B cell (primary cell): ENCODE data around the gene OR1J1. TPM values are rescaled to one million over a fixed set of nuclear protein-coding genes. Genes with fewer than 3 reads are reported as not detected.

Experiments used
- ATAC-seq: fragments of 200-7000 bp; cut with Tn5 transposase; one replicate; pipeline ENCODE4 v1.10.0; 2021; ENCODE audit warnings: low read depth, mild to moderate bottlenecking, moderate number of reproducible peaks, moderate library complexity
- CTCF ChIA-PET: fragments of 350-600 bp; sonication (Branson Sonifier 250); formaldehyde crosslinking; loops from one replicate; lab custom pipeline; 2021; ENCODE audit warnings: antibody characterized with exemption, inconsistent platforms; lab: Charles Lee
- POLR2A ChIA-PET: fragments of 350-600 bp; sonication (Branson Sonifier 250); formaldehyde crosslinking; loops from one replicate; lab custom pipeline; 2021; ENCODE audit warnings: antibody characterized with exemption; lab: Charles Lee
- DNase-seq: peaks from one replicate; pipeline ENCODE4 v3.0.0; 2013
- H2AFZ ChIP-seq: 2 replicates; pipeline ENCODE4 v1.6.1; 2012; ENCODE audit warnings: mild to moderate bottlenecking, low read depth, low read length; ENCODE audit not compliant: insufficient read depth, poor library complexity, severe bottlenecking
- H3K27ac ChIP-seq, 2 donors: 1 replicate in 1 of 2; 2 replicates in 1 of 2; pipeline ENCODE4 v1.5.1; 2012 to 2013; ENCODE audit warnings: low read length in 2 of 2, mild to moderate bottlenecking in 2 of 2, moderate library complexity in 1 of 2
- H3K27me3 ChIP-seq, 4 experiments: fragments of 200-600 bp in 1 of 4; sonication (generic) in 1 of 4; replicated peaks in 1 of 4; 1 replicate in 2 of 4; 2 replicates in 2 of 4; pipeline versions ENCODE4 v1.6.1 to v1.7.0; 2013 to 2016; ENCODE audit warnings: low read length in 3 of 4, mild to moderate bottlenecking in 2 of 4, mixed read lengths in 1 of 4, moderate library complexity in 1 of 4; ENCODE audit not compliant: insufficient read depth in 4 of 4, control insufficient read depth in 3 of 4; ENCODE audit errors: control extremely low read depth in 1 of 4
- H3K36me3 ChIP-seq, 2 experiments: replicated peaks in 1 of 2; 1 replicate in 1 of 2; 2 replicates in 1 of 2; pipeline versions ENCODE4 v1.6.1 to v1.7.1; 2013; ENCODE audit warnings: low read length in 1 of 2; ENCODE audit not compliant: insufficient read depth in 2 of 2, control insufficient read depth in 1 of 2; ENCODE audit errors: control extremely low read depth in 1 of 2, extremely low read depth in 1 of 2
- H3K4me1 ChIP-seq, 2 donors: fragments of 200-600 bp in 1 of 2; sonication (generic) in 1 of 2; 1 replicate in 1 of 2; 2 replicates in 1 of 2; pipeline versions ENCODE4 v1.5.1 to v1.6.1; 2013 to 2017; ENCODE audit warnings: low read length in 2 of 2; ENCODE audit not compliant: control insufficient read depth in 2 of 2, insufficient read depth in 2 of 2
- H3K4me2 ChIP-seq: replicated peaks from 2 replicates; pipeline ENCODE3; 2012; ENCODE audit warnings: mild to moderate bottlenecking, low read depth, low read length; ENCODE audit not compliant: poor library complexity, severe bottlenecking
- H3K4me3 ChIP-seq, 5 experiments: fragments of 200-600 bp in 1 of 5; sonication (generic) in 1 of 5; 1 replicate in 3 of 5; 2 replicates in 2 of 5; pipeline versions ENCODE4 v1.5.1 to v1.7.0; 2011 to 2016; ENCODE audit warnings: low read length in 4 of 5, mild to moderate bottlenecking in 4 of 5, low read depth in 2 of 5, control low read depth in 1 of 5, moderate library complexity in 1 of 5; ENCODE audit not compliant: insufficient read depth in 1 of 5; ENCODE audit errors: control extremely low read depth in 1 of 5, extremely low read depth in 1 of 5
- H3K79me2 ChIP-seq: fragments of 200-600 bp; sonication (generic); one replicate; pipeline ENCODE4 v1.6.0; 2016; ENCODE audit warnings: low read length; ENCODE audit not compliant: control insufficient read depth, insufficient read depth
- H3K9ac ChIP-seq: fragments of 200-600 bp; sonication (generic); 2 replicates; pipeline ENCODE4 v1.6.1; 2017; ENCODE audit warnings: mild to moderate bottlenecking, low read length, moderate library complexity
- H3K9me3 ChIP-seq, 3 donors: one replicate each; pipeline versions ENCODE4 v1.6.1 to v1.7.1; 2013; ENCODE audit warnings: low read length in 2 of 3; ENCODE audit not compliant: control insufficient read depth in 2 of 3, insufficient read depth in 1 of 3; ENCODE audit errors: control extremely low read depth in 1 of 3
- H4K20me1 ChIP-seq: 2 replicates; pipeline ENCODE4 v1.6.0; 2012; ENCODE audit warnings: mild to moderate bottlenecking, low read length; ENCODE audit not compliant: insufficient read depth, control insufficient read depth, poor library complexity, severe bottlenecking
- H3K27ac Mint-ChIP-seq: one replicate; pipeline ENCODE4 v1.8.0; 2021; ENCODE audit warnings: mixed read lengths
- H3K27me3 Mint-ChIP-seq: one replicate; pipeline ENCODE4 v1.8.0; 2021; ENCODE audit warnings: mixed read lengths
- H3K4me1 Mint-ChIP-seq: one replicate; pipeline ENCODE4 v1.8.0; 2021; ENCODE audit warnings: mixed read lengths
- H3K4me3 Mint-ChIP-seq: one replicate; pipeline ENCODE4 v1.8.0; 2021; ENCODE audit warnings: mixed read lengths
- H3K9me3 Mint-ChIP-seq: one replicate; pipeline ENCODE4 v1.8.0; 2022; ENCODE audit warnings: mixed read lengths; ENCODE audit not compliant: insufficient read depth
- EZH2 ChIP-seq: IDR thresholded peaks from 2 replicates; pipeline ENCODE4 v1.6.1; 2012; ENCODE audit warnings: borderline replicate concordance, low read depth, mild to moderate bottlenecking, moderate library complexity, low read length; ENCODE audit not compliant: insufficient read depth, poor library complexity, severe bottlenecking
- WGBS: methylation state at CpG from one replicate; pipeline ENCODE4 v1.1.5; 2013; ENCODE audit warnings: missing lambda C conversion rate; ENCODE audit not compliant: insufficient coverage; 5-methylcytosine and 5-hydroxymethylcytosine counted together
- intact Hi-C: fragments of 100-400 bp; cut with micrococcal nuclease; formaldehyde crosslinking; loops from one replicate; pipeline ENCODE4 v1.10.0; 2022
- polyA plus RNA-seq: library from polyadenylated mRNA; depleted of rRNA; stranded (reverse); fragments of >200 nt; gene quantifications from 2 replicates; pipeline ENCODE4 v1.2.3, GENCODE V29; 2012
- total RNA-seq, 2 donors: library from RNA; stranded (reverse); fragments of 120-200 nt in 1 of 2; gene quantifications; 1 replicate in 1 of 2; 2 replicates in 1 of 2; pipeline versions ENCODE4 v1.2.3 to v1.2.4, GENCODE V29; 2013 to 2022
- TF ChIP-seq, protein P1 (sequence below): fragments of 200-600 bp; IDR thresholded peaks from one replicate; pipeline ENCODE4 v1.8.0; 2022; ENCODE audit warnings: antibody characterized with exemption, mild to moderate bottlenecking

Gene OR1J1
- total and polyA plus RNA-seq, 2 donors (not counting 1 experiment from before 2014, with no cell fraction given) = not detected

GRCh38 chr9:122456123-122456522 is 21.6 kb downstream of the OR1J1 start:
- Histone ChIP-seq H3K4me2 (no peak overlapping the region), H3K4me3 (no peak overlapping the region), H2AFZ (no peak overlapping the region), H3K27me3 (peaks cover 0 to 4% (median 0%) of the 10 kb centered on the region in 4 experiments), H3K4me1 (no peaks in the 10 kb centered on the region), H3K27ac (no peak overlapping the region), H3K36me3 (no peaks in the 10 kb centered on the region), H3K9ac (no peak overlapping the region), H4K20me1 (no peaks in the 10 kb centered on the region), H3K79me2 (no peaks in the 10 kb centered on the region), H3K9me3 (no peaks in the 10 kb centered on the region)
- ChIA-PET POLR2A (no interaction called here), CTCF (interaction anchor here (1.3 to 4.5 kb wide), 5 partner anchors 8 to 357 kb away, joined by 4 to 30 read pairs (median 10); no protein-coding TSS in a partner anchor)
- no peaks in the 10 kb centered on the region for H3K4me1 Mint-ChIP-seq
- 100% methylated on average over 3 of the region's 3 CpGs for WGBS
- TF ChIP-seq EZH2 = no peak
- TF ChIP-seq, protein P1, sequence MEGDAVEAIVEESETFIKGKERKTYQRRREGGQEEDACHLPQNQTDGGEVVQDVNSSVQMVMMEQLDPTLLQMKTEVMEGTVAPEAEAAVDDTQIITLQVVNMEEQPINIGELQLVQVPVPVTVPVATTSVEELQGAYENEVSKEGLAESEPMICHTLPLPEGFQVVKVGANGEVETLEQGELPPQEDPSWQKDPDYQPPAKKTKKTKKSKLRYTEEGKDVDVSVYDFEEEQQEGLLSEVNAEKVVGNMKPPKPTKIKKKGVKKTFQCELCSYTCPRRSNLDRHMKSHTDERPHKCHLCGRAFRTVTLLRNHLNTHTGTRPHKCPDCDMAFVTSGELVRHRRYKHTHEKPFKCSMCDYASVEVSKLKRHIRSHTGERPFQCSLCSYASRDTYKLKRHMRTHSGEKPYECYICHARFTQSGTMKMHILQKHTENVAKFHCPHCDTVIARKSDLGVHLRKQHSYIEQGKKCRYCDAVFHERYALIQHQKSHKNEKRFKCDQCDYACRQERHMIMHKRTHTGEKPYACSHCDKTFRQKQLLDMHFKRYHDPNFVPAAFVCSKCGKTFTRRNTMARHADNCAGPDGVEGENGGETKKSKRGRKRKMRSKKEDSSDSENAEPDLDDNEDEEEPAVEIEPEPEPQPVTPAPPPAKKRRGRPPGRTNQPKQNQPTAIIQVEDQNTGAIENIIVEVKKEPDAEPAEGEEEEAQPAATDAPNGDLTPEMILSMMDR = no peak
- intact Hi-C loops = loop anchor here (10.0 kb wide), 1 partner anchor 191 kb away; the partner anchor contains the start of genes MRRF and RBM18
- peaks cover 37% of the 10 kb centered on the region for H3K27me3 Mint-ChIP-seq
- DNase-seq = no peak
- H3K4me3 Mint-ChIP-seq = no peak overlapping the region
- H3K27ac Mint-ChIP-seq = no peak overlapping the region
- peaks cover 2% of the 10 kb centered on the region for H3K9me3 Mint-ChIP-seq
- no peak for ATAC-seq

DNA sequence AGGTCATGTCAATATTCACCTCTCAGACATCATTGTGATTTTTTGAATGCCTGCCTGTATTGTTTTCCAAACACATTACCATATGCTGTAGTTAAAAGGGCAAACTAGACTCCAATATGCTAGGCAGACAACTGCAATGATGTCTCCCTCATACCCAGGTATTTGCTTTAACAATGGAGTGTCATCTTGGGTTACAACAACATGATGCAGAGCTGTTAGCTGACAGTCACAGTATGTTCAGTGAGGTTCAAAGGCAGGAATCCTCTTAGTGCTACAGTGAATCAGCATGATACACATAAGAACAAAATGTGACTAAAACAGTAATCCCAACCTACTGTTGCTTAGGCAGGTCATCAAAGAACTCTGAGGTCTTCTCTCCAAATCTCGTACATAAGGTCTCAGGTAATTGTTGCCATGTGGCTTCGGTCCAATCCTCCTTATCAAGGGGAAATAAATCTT is 24.0 kb downstream of the OR1J1 start:
- Histone ChIP-seq H3K9ac (no peak overlapping the region), H3K4me1 (no peaks in the 10 kb centered on the region), H3K9me3 (no peaks in the 10 kb centered on the region), H3K4me2 (no peak overlapping the region), H4K20me1 (no peaks in the 10 kb centered on the region), H2AFZ (no peak overlapping the region), H3K4me3 (no peak overlapping the region), H3K79me2 (no peaks in the 10 kb centered on the region), H3K27me3 (peaks cover 0 to 4% (median 0%) of the 10 kb centered on the region in 4 experiments), H3K27ac (no peak overlapping the region), H3K36me3 (no peaks in the 10 kb centered on the region)
- POLR2A ChIA-PET = no interaction called here
- CTCF ChIA-PET = interaction anchor here (0.8 to 4.5 kb wide), 9 partner anchors 10 to 355 kb away, joined by 3 to 30 read pairs (median 8); no protein-coding TSS in a partner anchor
- no CpG with 5 or more reads among the region's 2 CpGs for WGBS
- no peak for DNase-seq
- ATAC-seq = no peak
- intact Hi-C loops = loop anchor here (1.0 to 10.0 kb wide), 6 partner anchors 61 to 354 kb away; partner anchors contain the start of genes MRRF and RBM18
- Mint-ChIP-seq H3K4me3 (no peak overlapping the region), H3K27ac (no peak overlapping the region), H3K4me1 (no peaks in the 10 kb centered on the region), H3K9me3 (no peaks in the 10 kb centered on the region), H3K27me3 (peaks cover 22% of the 10 kb centered on the region)
- TF ChIP-seq, protein P1 = no peak
- no peak for TF ChIP-seq EZH2
